IMR-90 (cell line): ENCODE data around the gene RYR2. TPM values are rescaled to one million over a fixed set of nuclear protein-coding genes. Genes with fewer than 3 reads are reported as not detected.

ENCODE experiments used
- ATAC-seq: fragments of 200-7000 bp; cut with Tn5 transposase; 2 replicates; pipeline ENCODE4 v1.9.1; 2020; ENCODE audit warnings: low read depth, mild to moderate bottlenecking, moderate library complexity
- BruUV-seq: library from RNA; stranded (reverse); fragments of 400-500 nt; replicated peaks from 2 replicates; lab custom pipeline; 2021; lab: Mats Ljungman, UMichigan
- CTCF ChIA-PET: fragments of 300-600 bp; formaldehyde crosslinking; extraction: SDS; loops from one replicate; lab custom pipeline; 2021; ENCODE audit warnings: antibody characterized with exemption; lab: Yijun Ruan, JAX
- POLR2A ChIA-PET: fragments of 300-600 bp; sonication (Branson Sonifier 250); formaldehyde crosslinking; loops from one replicate; lab custom pipeline; 2022; ENCODE audit warnings: antibody characterized with exemption; ENCODE audit not compliant: unreplicated experiment; lab: Charles Lee
- DNase-seq: peaks from one replicate; pipeline ENCODE4 v3.0.0; 2013
- H2AFZ ChIP-seq: replicated peaks from 2 replicates; pipeline ENCODE3; 2013; ENCODE audit warnings: low read length, mild to moderate bottlenecking; ENCODE audit not compliant: poor library complexity
- H2AK5ac ChIP-seq: 2 replicates; pipeline ENCODE4 v1.6.1; 2013; ENCODE audit warnings: low read depth, low read length, inconsistent platforms
- H2AK9ac ChIP-seq: replicated peaks from 2 replicates; pipeline ENCODE3; 2013; ENCODE audit warnings: mild to moderate bottlenecking, low read depth, low read length, moderate library complexity; ENCODE audit not compliant: poor library complexity
- H2BK120ac ChIP-seq: 2 replicates; pipeline ENCODE4 v1.6.1; 2013; ENCODE audit warnings: low read depth, low read length, inconsistent platforms
- H2BK15ac ChIP-seq: 3 replicates; pipeline ENCODE4 v1.6.1; 2013; ENCODE audit warnings: low read depth, low read length, inconsistent platforms
- H2BK20ac ChIP-seq: 2 replicates; pipeline ENCODE4 v1.6.1; 2013; ENCODE audit warnings: low read depth, mild to moderate bottlenecking, inconsistent platforms, low read length, moderate library complexity
- H2BK5ac ChIP-seq: 2 replicates; pipeline ENCODE4 v1.6.1; 2013; ENCODE audit warnings: mild to moderate bottlenecking, low read depth, low read length, inconsistent platforms; ENCODE audit not compliant: poor library complexity, severe bottlenecking
- H3K14ac ChIP-seq: replicated peaks from 2 replicates; pipeline ENCODE4 v1.6.1; 2013; ENCODE audit warnings: low read depth, low read length, inconsistent platforms
- H3K18ac ChIP-seq: 2 replicates; pipeline ENCODE4 v1.6.1; 2013; ENCODE audit warnings: low read depth, low read length, control low read depth
- H3K23ac ChIP-seq: 2 replicates; pipeline ENCODE4 v1.6.1; 2013; ENCODE audit warnings: low read depth, low read length, inconsistent platforms
- H3K27ac ChIP-seq: 2 replicates; pipeline ENCODE4 v1.5.1; 2013; ENCODE audit warnings: mild to moderate bottlenecking, control low read depth, low read length; ENCODE audit not compliant: insufficient read depth
- H3K27me3 ChIP-seq: 2 replicates; pipeline ENCODE4 v1.6.1; 2013; ENCODE audit warnings: low read length; ENCODE audit not compliant: control insufficient read depth, insufficient read depth
- H3K36me3 ChIP-seq: 2 replicates; pipeline ENCODE4 v1.6.1; 2013; ENCODE audit warnings: low read length, mixed read lengths; ENCODE audit not compliant: control insufficient read depth, insufficient read depth
- H3K4ac ChIP-seq: 2 replicates; pipeline ENCODE4 v1.6.1; 2013; ENCODE audit warnings: low read depth, low read length, inconsistent platforms
- H3K4me1 ChIP-seq: 2 replicates; pipeline ENCODE4 v1.6.1; 2013; ENCODE audit warnings: low read length, mixed read lengths; ENCODE audit not compliant: control insufficient read depth, insufficient read depth
- H3K4me2 ChIP-seq: 2 replicates; pipeline ENCODE4 v1.6.1; 2013; ENCODE audit warnings: low read depth, mild to moderate bottlenecking, control low read depth, low read length, moderate library complexity
- H3K4me3 ChIP-seq: 2 replicates; pipeline ENCODE4 v1.5.1; 2013; ENCODE audit warnings: low read depth, mild to moderate bottlenecking, control low read depth, low read length, moderate library complexity; ENCODE audit not compliant: insufficient read depth
- H3K56ac ChIP-seq: 2 replicates; pipeline ENCODE4 v1.6.1; 2013; ENCODE audit warnings: low read length, inconsistent platforms; ENCODE audit not compliant: insufficient read depth; ENCODE audit errors: extremely low read depth
- H3K79me1 ChIP-seq, 2 experiments: 2 replicates each; pipeline ENCODE4 v1.6.1; 2013; ENCODE audit warnings: low read length in 2 of 2, inconsistent platforms in 1 of 2, low read depth in 1 of 2
- H3K9ac ChIP-seq: 2 replicates; pipeline ENCODE4 v1.6.1; 2013; ENCODE audit warnings: low read depth, low read length, control low read depth
- H3K9me1 ChIP-seq: 2 replicates; pipeline ENCODE4 v1.6.1; 2013; ENCODE audit warnings: low read length, inconsistent platforms; ENCODE audit not compliant: insufficient read depth
- H3K9me3 ChIP-seq: 2 replicates; pipeline ENCODE4 v1.6.1; 2013; ENCODE audit warnings: low read length; ENCODE audit not compliant: control insufficient read depth, insufficient read depth
- H4K20me1 ChIP-seq: 2 replicates; pipeline ENCODE4 v1.6.1; 2013; ENCODE audit warnings: low read length, inconsistent platforms; ENCODE audit not compliant: insufficient read depth
- H4K5ac ChIP-seq: 2 replicates; pipeline ENCODE4 v1.6.1; 2013; ENCODE audit warnings: mild to moderate bottlenecking, low read depth, low read length, control low read depth
- H4K8ac ChIP-seq, 2 experiments: 2 replicates each; pipeline ENCODE4 v1.6.1; 2013; ENCODE audit warnings: low read depth in 2 of 2, low read length in 2 of 2, control low read depth in 1 of 2, inconsistent platforms in 1 of 2
- H4K91ac ChIP-seq: 2 replicates; pipeline ENCODE4 v1.6.1; 2013; ENCODE audit warnings: low read depth, low read length, inconsistent platforms; ENCODE audit not compliant: insufficient read depth
- MAFK ChIP-seq: IDR thresholded peaks from 2 replicates; pipeline ENCODE4 v1.6.1; 2012; ENCODE audit warnings: low read depth, low read length, improper control_type of control experiment
- MAZ ChIP-seq: IDR thresholded peaks from 2 replicates; pipeline ENCODE4 v1.6.1; 2012; ENCODE audit warnings: low read depth, mild to moderate bottlenecking, low read length, improper control_type of control experiment, moderate library complexity, borderline replicate concordance
- RCOR1 ChIP-seq: IDR thresholded peaks from 2 replicates; pipeline ENCODE4 v1.6.1; 2012; ENCODE audit warnings: mild to moderate bottlenecking, low read length, improper control_type of control experiment; ENCODE audit not compliant: insufficient replicate concordance
- WGBS, 2 experiments: methylation state at CpG; one replicate each; pipeline versions ENCODE4 v1.1.5 to v1.1.7; 2013; ENCODE audit warnings: missing lambda C conversion rate in 2 of 2; ENCODE audit not compliant: insufficient read length in 1 of 2; ENCODE audit errors: extremely low coverage in 2 of 2; 5-methylcytosine and 5-hydroxymethylcytosine counted together
- dilution Hi-C: fragments of 300-500 bp; cut with HindIII; formaldehyde crosslinking; loops from one replicate; pipeline ENCODE4 v1.14.3; 2018; ENCODE audit warnings: low sequenced_read_pairs; ENCODE audit not compliant: unreplicated experiment
- in situ Hi-C: fragments of 300-500 bp; cut with MboI; formaldehyde crosslinking; loops from 3 replicates; pipeline ENCODE4 v1.14.3; 2019; ENCODE audit warnings: low sequenced_read_pairs, inconsistent platforms, mixed read lengths
- intact Hi-C: fragments of 100-400 bp; cut with micrococcal nuclease; formaldehyde crosslinking; loops from 2 replicates; pipeline ENCODE4 v1.10.0; 2022
- polyA plus RNA-seq, 3 experiments: library from polyadenylated mRNA; depleted of rRNA; stranded (reverse); fragments of >200 nt; gene quantifications; 2 replicates each; pipeline ENCODE4 v1.2.3, GENCODE V29; 2012; ENCODE audit warnings: low replicate concordance in 1 of 3
- total RNA-seq: library from RNA; depleted of rRNA; stranded (reverse); fragments of >200 nt; gene quantifications from 2 replicates; pipeline ENCODE4 v1.2.3, GENCODE V29; 2012

Gene RYR2
- total and polyA plus RNA-seq, 2 of the 4 experiments (the other 2 are of a cell fraction): not detected

- Histone ChIP-seq H2AFZ (no peak overlapping the region), H4K20me1 (no peaks in the 10 kb centered on the region), H3K27me3 (no peaks in the 10 kb centered on the region), H2AK5ac (no peak overlapping the region), H3K9me1 (no peaks in the 10 kb centered on the region), H4K8ac (no peak overlapping the region), H4K5ac (no peak overlapping the region), H3K4me2 (no peak overlapping the region), H2BK5ac (no peak overlapping the region), H2BK20ac (no peak overlapping the region), H3K27ac (no peak overlapping the region), H3K9me3 (no peaks in the 10 kb centered on the region), H3K18ac (no peak overlapping the region), H3K4me1 (no peaks in the 10 kb centered on the region), H2AK9ac (no peak overlapping the region), H3K4me3 (no peak overlapping the region), H4K91ac (no peak overlapping the region), H3K36me3 (no peaks in the 10 kb centered on the region), H2BK120ac (no peak overlapping the region), H3K4ac (no peak overlapping the region), H3K23ac (no peak overlapping the region), H3K14ac (no peak overlapping the region), H3K9ac (no peak overlapping the region), H2BK15ac (no peak overlapping the region), H3K56ac (no peak overlapping the region), H3K79me1 (no peaks in the 10 kb centered on the region)
- DNase-seq (no peak), ATAC-seq (no peak)
- ChIA-PET POLR2A (no interaction called here), CTCF (no interaction called here)
- intact Hi-C loops: no loop called here
- 38% methylated on average over 4 of the region's 7 CpGs; no CpG with 5 or more reads in 1 of the 2 experiments for WGBS, 2 experiments
- TF ChIP-seq MAZ: no peak
- no peak for TF ChIP-seq MAFK
- TF ChIP-seq RCOR1: no peak
- in situ Hi-C loops: no loop called here
- dilution Hi-C loops: no loop called here
- BruUV-seq: no TSS peak
Measured at GRCh38 chr1:237692255-237692654, 650.3 kb downstream of the RYR2 start.
